Measurements from ENCODE around the gene EPB41L4A.

- TF ChIP-seq POLR2AphosphoS5 (IDR thresholded peaks at IDR 0.05; ENCODE audit: low read depth, low read length), result no peak
- no peak for TF ChIP-seq CTCF (IDR thresholded peaks at IDR 0.05)
- TF ChIP-seq REST (IDR thresholded peaks at IDR 0.05; ENCODE audit: insufficient read depth in 1 of 2, low read depth in 2 of 2, low read length in 1 of 2), result no peak
- TF ChIP-seq TCF7L2 (IDR thresholded peaks at IDR 0.05; ENCODE audit: low read depth, low read length), result no peak
Measured at GRCh38 chr5:112119969-112120368, 299.1 kb downstream of the EPB41L4A start.
